Endodermal cell (in vitro differentiated cells): ENCODE measurements around the gene C17orf67. TPM values are rescaled to one million over a fixed set of nuclear protein-coding genes. Genes with fewer than 3 reads are reported as not detected.

Experiments
- DNase-seq: peaks from one replicate; pipeline ENCODE4 v3.0.0-alpha.2; 2017
- H3K27ac ChIP-seq: 2 replicates; pipeline ENCODE4 v1.5.1; 2013; ENCODE audit warnings: mild to moderate bottlenecking, low read depth, low read length, moderate library complexity
- H3K27me3 ChIP-seq: 2 replicates; pipeline ENCODE4 v1.6.1; 2013; ENCODE audit warnings: mild to moderate bottlenecking, low read length, moderate library complexity; ENCODE audit not compliant: insufficient read depth, control insufficient read depth, poor library complexity, severe bottlenecking
- H3K36me3 ChIP-seq: 2 replicates; pipeline ENCODE4 v1.7.0; 2013; ENCODE audit warnings: mild to moderate bottlenecking, low read length, moderate library complexity; ENCODE audit not compliant: control insufficient read depth, insufficient read depth
- H3K4me1 ChIP-seq: one replicate; pipeline ENCODE4 v1.7.0; 2013; ENCODE audit warnings: low read length; ENCODE audit not compliant: control insufficient read depth, insufficient read depth
- H3K4me3 ChIP-seq: 2 replicates; pipeline ENCODE4 v1.5.1; 2013; ENCODE audit warnings: mild to moderate bottlenecking, low read length, moderate library complexity
- H3K9ac ChIP-seq: 2 replicates; pipeline ENCODE4 v1.6.1; 2013; ENCODE audit warnings: mild to moderate bottlenecking, low read length, moderate library complexity; ENCODE audit not compliant: poor library complexity, severe bottlenecking; ENCODE audit errors: extremely low read depth
- H3K9me3 ChIP-seq: 2 replicates; pipeline ENCODE4 v1.6.1; 2013; ENCODE audit warnings: mild to moderate bottlenecking, low read length, moderate library complexity; ENCODE audit not compliant: control insufficient read depth
- H3K27ac Mint-ChIP-seq: 2 replicates; pipeline ENCODE4 v1.8.0; 2020; ENCODE audit warnings: mixed read lengths
- H3K27me3 Mint-ChIP-seq: 2 replicates; pipeline ENCODE4 v1.8.0; 2021; ENCODE audit warnings: mild to moderate bottlenecking, mixed read lengths; ENCODE audit not compliant: insufficient read depth
- H3K36me3 Mint-ChIP-seq: 2 replicates; pipeline ENCODE4 v1.8.0; 2020; ENCODE audit warnings: low read depth, mixed read lengths
- H3K4me1 Mint-ChIP-seq: 2 replicates; pipeline ENCODE4 v1.8.0; 2020; ENCODE audit warnings: mixed read lengths
- H3K4me3 Mint-ChIP-seq: 2 replicates; pipeline ENCODE4 v1.8.0; 2020; ENCODE audit warnings: mild to moderate bottlenecking, moderate library complexity, mixed read lengths
- H3K9me3 Mint-ChIP-seq: 2 replicates; pipeline ENCODE4 v1.8.0; 2020; ENCODE audit warnings: mild to moderate bottlenecking, mixed read lengths
- CTCF ChIP-seq: fragments of 200-600 bp; sonication (generic); conservative IDR thresholded peaks from 2 replicates; pipeline ENCODE4 v1.5.0; 2021; ENCODE audit warnings: antibody characterized with exemption, mild to moderate bottlenecking
- WGBS, 2 experiments: methylation state at CpG; one replicate each; pipeline versions ENCODE4 v1.1.5 to v1.1.7; 2013; ENCODE audit warnings: missing lambda C conversion rate in 2 of 2, mixed read lengths in 1 of 2; ENCODE audit not compliant: insufficient coverage in 1 of 2, insufficient read length in 1 of 2; 5-methylcytosine and 5-hydroxymethylcytosine counted together
- total RNA-seq, 2 donors: library from RNA; stranded (reverse); fragmentation: NEBNext Ultra II Directional in 1 of 2; extraction: Animal tissue kit (Norgen Biotek cat#: 25700) in 1 of 2; gene quantifications; 2 replicates in 1 of 2; 3 replicates in 1 of 2; pipeline ENCODE4 v1.2.1, GENCODE V29; 2021

The C17orf67 gene
- total RNA-seq, 2 donors from 2014 or later, result 1.2 to 1.5 TPM

- H3K36me3 ChIP-seq, result no peaks in the 10 kb centered on the region
- H3K9ac ChIP-seq, result no peak overlapping the region
- H3K27ac Mint-ChIP-seq, result no peak overlapping the region
- no peak overlapping the region for H3K4me3 Mint-ChIP-seq
- peaks cover 9% of the 10 kb centered on the region for H3K27me3 Mint-ChIP-seq
- no peaks in the 10 kb centered on the region for H3K36me3 Mint-ChIP-seq
- TF ChIP-seq CTCF, result no peak
- no peaks in the 10 kb centered on the region for H3K27me3 ChIP-seq
- no peaks in the 10 kb centered on the region for H3K9me3 Mint-ChIP-seq
- no peak for DNase-seq
- no peak overlapping the region for H3K4me3 ChIP-seq
- WGBS, 2 experiments, result 89 to 95% methylated on average over 4 of the region's 4 CpGs
- peaks cover 6% of the 10 kb centered on the region for H3K4me1 Mint-ChIP-seq
- H3K27ac ChIP-seq, result no peak overlapping the region
- H3K4me1 ChIP-seq, result peaks cover 3% of the 10 kb centered on the region
- H3K9me3 ChIP-seq, result no peaks in the 10 kb centered on the region
Observed at GRCh38 chr17:56752263-56752836, 81.4 kb downstream of the C17orf67 start.

DNA sequence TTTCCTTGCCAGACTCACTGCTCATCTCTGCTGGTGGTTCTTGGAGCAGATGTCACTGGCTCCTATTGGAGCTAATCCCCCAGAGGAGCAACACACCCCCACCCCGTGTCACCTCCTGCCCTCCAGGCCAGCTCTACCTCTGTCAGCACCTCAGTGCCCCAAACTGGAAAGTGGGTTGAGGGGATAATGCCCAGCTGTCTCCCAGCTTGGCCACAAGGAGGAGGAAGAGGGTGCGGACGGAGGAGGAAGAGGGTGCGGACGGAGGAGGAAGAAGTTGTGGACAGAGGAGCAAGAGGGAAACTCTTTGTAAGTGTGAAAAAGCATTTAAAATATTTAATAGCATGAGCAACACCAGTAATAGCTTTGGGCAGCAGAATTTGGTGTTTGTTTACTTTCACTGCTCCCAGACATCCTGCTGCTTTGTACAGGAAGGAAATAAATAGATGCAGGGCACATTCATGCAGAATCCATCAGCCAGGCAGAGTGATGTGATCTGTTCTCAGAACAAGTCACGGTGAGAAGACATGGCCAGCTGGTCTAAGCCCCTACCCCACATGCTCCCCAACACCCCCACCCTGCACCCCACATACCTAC, 82.5 kb downstream of the C17orf67 start:
- H3K9me3 ChIP-seq, result no peaks in the 10 kb centered on the region
- no peak overlapping the region for H3K9ac ChIP-seq
- H3K4me1 Mint-ChIP-seq, result peaks cover 6% of the 10 kb centered on the region
- no peak overlapping the region for H3K4me3 ChIP-seq
- H3K36me3 Mint-ChIP-seq, result no peaks in the 10 kb centered on the region
- H3K4me3 Mint-ChIP-seq, result no peak overlapping the region
- no peak overlapping the region for H3K27ac Mint-ChIP-seq
- DNase-seq, result peak; percentile 61
- no peaks in the 10 kb centered on the region for H3K9me3 Mint-ChIP-seq
- peaks cover 9% of the 10 kb centered on the region for H3K27me3 Mint-ChIP-seq
- TF ChIP-seq CTCF, result peak; percentile 45
- no peaks in the 10 kb centered on the region for H3K36me3 ChIP-seq
- WGBS, 2 experiments, result 78 to 90% methylated on average over 1 to 5 of the region's 6 CpGs
- no peaks in the 10 kb centered on the region for H3K27me3 ChIP-seq
- no peak overlapping the region for H3K27ac ChIP-seq
- H3K4me1 ChIP-seq, result peaks cover 3% of the 10 kb centered on the region

GRCh38 chr17:56744721-56745120, 89.0 kb downstream of the C17orf67 start:
- no peak overlapping the region for H3K27ac Mint-ChIP-seq
- Histone ChIP-seq H3K9me3 (no peaks in the 10 kb centered on the region), H3K27me3 (no peaks in the 10 kb centered on the region), H3K36me3 (no peaks in the 10 kb centered on the region), H3K4me1 (no peaks in the 10 kb centered on the region), H3K4me3 (no peak overlapping the region), H3K27ac (no peak overlapping the region), H3K9ac (no peak overlapping the region)
- WGBS, 2 experiments, result 92 to 95% methylated on average over 7 of the region's 7 CpGs
- no peak for DNase-seq
- peaks cover 11% of the 10 kb centered on the region for H3K27me3 Mint-ChIP-seq
- peaks cover 2% of the 10 kb centered on the region for H3K9me3 Mint-ChIP-seq
- no peaks in the 10 kb centered on the region for H3K4me1 Mint-ChIP-seq
- H3K4me3 Mint-ChIP-seq, result no peak overlapping the region
- H3K36me3 Mint-ChIP-seq, result no peaks in the 10 kb centered on the region
- no peak for TF ChIP-seq CTCF
